WTC11 (cell line): ENCODE measurements around the gene NRG3. TPM values are rescaled to one million over a fixed set of nuclear protein-coding genes. Genes with fewer than 3 reads are reported as not detected.

Experiments
- ATAC-seq: fragments of 200-7000 bp; cut with Tn5 transposase; 2 replicates; pipeline ENCODE4 v1.10.0; 2021; ENCODE audit warnings: mild to moderate bottlenecking, moderate library complexity
- CTCF ChIA-PET: fragments of 300-600 bp; sonication (Branson Sonifier 250); formaldehyde crosslinking; loops from one replicate; lab custom pipeline; 2021; ENCODE audit warnings: antibody characterized with exemption; lab: Charles Lee
- POLR2A ChIA-PET: fragments of 350-600 bp; sonication (Branson Sonifier 250); formaldehyde crosslinking; loops from one replicate; lab custom pipeline; 2021; ENCODE audit warnings: antibody characterized with exemption; lab: Charles Lee
- DNase-seq: peaks from one replicate; pipeline ENCODE4 v3.0.0; 2021; ENCODE audit warnings: low spot score
- H3K27ac Mint-ChIP-seq: 2 replicates; pipeline ENCODE4 v1.8.0; 2021; ENCODE audit warnings: mixed read lengths
- H3K27me3 Mint-ChIP-seq: 2 replicates; pipeline ENCODE4 v1.8.0; 2021; ENCODE audit warnings: low read depth, mild to moderate bottlenecking, moderate library complexity, mixed read lengths
- H3K36me3 Mint-ChIP-seq: 2 replicates; pipeline ENCODE4 v1.8.0; 2021; ENCODE audit warnings: mixed read lengths
- H3K4me1 Mint-ChIP-seq: 2 replicates; pipeline ENCODE4 v1.8.0; 2022; ENCODE audit warnings: mixed read lengths
- H3K4me3 Mint-ChIP-seq: 2 replicates; pipeline ENCODE4 v1.8.0; 2021; ENCODE audit warnings: mild to moderate bottlenecking, moderate library complexity, mixed read lengths
- H3K9me3 Mint-ChIP-seq: 2 replicates; pipeline ENCODE4 v1.8.0; 2021; ENCODE audit warnings: mixed read lengths
- ATF1 ChIP-seq: sonication (generic); formaldehyde crosslinking; IDR thresholded peaks from 2 replicates; pipeline ENCODE4 v1.8.1; 2023; ENCODE audit warnings: mild to moderate bottlenecking, moderate library complexity, missing genetic modification reagents
- CREB1 ChIP-seq: sonication (generic); formaldehyde crosslinking; IDR thresholded peaks from 2 replicates; pipeline ENCODE4 v1.8.0; 2023; ENCODE audit warnings: mild to moderate bottlenecking, missing genetic modification reagents
- FOXJ3 ChIP-seq: sonication (generic); formaldehyde crosslinking; IDR thresholded peaks from 2 replicates; pipeline ENCODE4 v1.9.0; 2021; ENCODE audit warnings: missing genetic modification reagents, mild to moderate bottlenecking, borderline replicate concordance
- FOXK1 ChIP-seq: sonication (generic); formaldehyde crosslinking; IDR thresholded peaks from 2 replicates; pipeline ENCODE4 v1.8.0; 2022; ENCODE audit warnings: mild to moderate bottlenecking, moderate library complexity, missing genetic modification reagents
- GRHL2 ChIP-seq: fragments of 250-450 bp; sonication (Bioruptor Pico); IDR thresholded peaks from 2 replicates; pipeline ENCODE4 v1.8.0; 2022; ENCODE audit warnings: mild to moderate bottlenecking, moderate library complexity; ENCODE audit not compliant: insufficient replicate concordance, severe bottlenecking
- GTF2I ChIP-seq: fragments of 250-450 bp; sonication (Bioruptor Pico); conservative IDR thresholded peaks from 2 replicates; pipeline ENCODE4 v1.4.0; 2021; ENCODE audit warnings: mild to moderate bottlenecking
- HMGA2 ChIP-seq: fragments of 250-450 bp; sonication (Bioruptor Pico); IDR thresholded peaks from 2 replicates; pipeline ENCODE4 v1.4.0; 2021; ENCODE audit warnings: mild to moderate bottlenecking, moderate library complexity
- JUN ChIP-seq: sonication (generic); formaldehyde crosslinking; IDR thresholded peaks from 2 replicates; pipeline ENCODE4 v1.8.0; 2023; ENCODE audit warnings: mild to moderate bottlenecking, missing genetic modification reagents
- MXD4 ChIP-seq: fragments of 250-450 bp; sonication (Bioruptor Pico); IDR thresholded peaks from 2 replicates; pipeline ENCODE4 v1.8.0; 2021; ENCODE audit warnings: mild to moderate bottlenecking, moderate library complexity, borderline replicate concordance
- NFE2L1 ChIP-seq: sonication (generic); formaldehyde crosslinking; IDR thresholded peaks from 2 replicates; pipeline ENCODE4 v1.8.1; 2023; ENCODE audit warnings: missing genetic modification reagents
- SP1 ChIP-seq: sonication (generic); formaldehyde crosslinking; conservative IDR thresholded peaks from 2 replicates; pipeline ENCODE4 v1.8.1; 2022; ENCODE audit warnings: missing genetic modification reagents
- TEAD4 ChIP-seq: sonication (generic); formaldehyde crosslinking; IDR thresholded peaks from 2 replicates; pipeline ENCODE4 v1.8.0; 2022; ENCODE audit warnings: mild to moderate bottlenecking, missing genetic modification reagents
- TP53 ChIP-seq: sonication (generic); formaldehyde crosslinking; IDR thresholded peaks from 2 replicates; pipeline ENCODE4 v1.8.1; 2023; ENCODE audit warnings: mild to moderate bottlenecking, missing genetic modification reagents
- ZNF263 ChIP-seq: sonication (generic); formaldehyde crosslinking; IDR thresholded peaks from 2 replicates; pipeline ENCODE4 v1.8.1; 2022; ENCODE audit warnings: low read depth, mild to moderate bottlenecking, moderate library complexity, missing genetic modification reagents
- ZNF317 ChIP-seq: sonication (generic); formaldehyde crosslinking; IDR thresholded peaks from 2 replicates; pipeline ENCODE4 v1.8.1; 2023; ENCODE audit warnings: low read depth, mild to moderate bottlenecking, moderate library complexity, missing genetic modification reagents, borderline replicate concordance
- ZNF671 ChIP-seq: fragments of 250-450 bp; sonication (Bioruptor Pico); IDR thresholded peaks from 2 replicates; pipeline ENCODE4 v1.8.0; 2021; ENCODE audit warnings: mild to moderate bottlenecking
- total RNA-seq: library from RNA; stranded (reverse); gene quantifications from 3 replicates; pipeline ENCODE4 v1.2.3, GENCODE V29; 2021
- TF ChIP-seq, protein P1 (sequence below): sonication (generic); formaldehyde crosslinking; IDR thresholded peaks from 2 replicates; pipeline ENCODE4 v1.8.0; 2022; ENCODE audit warnings: mild to moderate bottlenecking, missing genetic modification reagents
- TF ChIP-seq, protein P2 (sequence below): sonication (generic); formaldehyde crosslinking; conservative IDR thresholded peaks from 2 replicates; pipeline ENCODE4 v1.8.1; 2023; ENCODE audit warnings: mild to moderate bottlenecking, low read depth, missing genetic modification reagents, moderate library complexity
- TF ChIP-seq, protein P3 (sequence below): sonication (generic); formaldehyde crosslinking; IDR thresholded peaks from 2 replicates; pipeline ENCODE4 v1.8.1; 2023; ENCODE audit warnings: mild to moderate bottlenecking, missing genetic modification reagents, borderline replicate concordance
- TF ChIP-seq, protein P4 (sequence below): fragments of 200-600 bp; IDR thresholded peaks from 2 replicates; pipeline ENCODE4 v1.8.0; 2022; ENCODE audit warnings: antibody characterized with exemption
- TF ChIP-seq, protein P5 (sequence below): sonication (generic); formaldehyde crosslinking; IDR thresholded peaks from 2 replicates; pipeline ENCODE4 v1.8.0; 2023; ENCODE audit warnings: mild to moderate bottlenecking, missing genetic modification reagents
- TF ChIP-seq, protein P6 (sequence below): sonication (generic); formaldehyde crosslinking; conservative IDR thresholded peaks from 2 replicates; pipeline ENCODE4 v1.8.1; 2022; ENCODE audit warnings: mild to moderate bottlenecking, missing genetic modification reagents

NRG3 gene
- total RNA-seq, 1 experiment from 2014 or later = 7.0 TPM

DNA sequence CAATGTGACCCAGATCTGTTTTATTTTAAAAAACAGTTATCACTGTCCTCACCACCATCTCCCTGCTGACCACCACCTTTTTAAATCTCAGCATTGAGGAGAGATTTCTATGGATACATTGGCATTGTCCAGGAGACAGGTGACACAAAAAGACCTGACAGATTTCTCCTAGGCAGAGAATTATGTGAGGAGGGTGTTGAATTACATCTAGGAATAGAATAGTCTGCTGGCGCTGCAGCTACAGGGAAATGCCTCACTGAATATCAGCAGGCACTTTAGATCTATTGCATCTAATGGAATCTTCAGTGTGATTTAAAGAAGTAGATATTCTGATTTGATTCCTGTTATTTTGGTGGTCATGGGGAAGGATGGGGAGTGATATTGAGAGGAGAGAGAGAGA lies 593.5 kb downstream of the NRG3 start (continued):
- TF ChIP-seq, protein P1, sequence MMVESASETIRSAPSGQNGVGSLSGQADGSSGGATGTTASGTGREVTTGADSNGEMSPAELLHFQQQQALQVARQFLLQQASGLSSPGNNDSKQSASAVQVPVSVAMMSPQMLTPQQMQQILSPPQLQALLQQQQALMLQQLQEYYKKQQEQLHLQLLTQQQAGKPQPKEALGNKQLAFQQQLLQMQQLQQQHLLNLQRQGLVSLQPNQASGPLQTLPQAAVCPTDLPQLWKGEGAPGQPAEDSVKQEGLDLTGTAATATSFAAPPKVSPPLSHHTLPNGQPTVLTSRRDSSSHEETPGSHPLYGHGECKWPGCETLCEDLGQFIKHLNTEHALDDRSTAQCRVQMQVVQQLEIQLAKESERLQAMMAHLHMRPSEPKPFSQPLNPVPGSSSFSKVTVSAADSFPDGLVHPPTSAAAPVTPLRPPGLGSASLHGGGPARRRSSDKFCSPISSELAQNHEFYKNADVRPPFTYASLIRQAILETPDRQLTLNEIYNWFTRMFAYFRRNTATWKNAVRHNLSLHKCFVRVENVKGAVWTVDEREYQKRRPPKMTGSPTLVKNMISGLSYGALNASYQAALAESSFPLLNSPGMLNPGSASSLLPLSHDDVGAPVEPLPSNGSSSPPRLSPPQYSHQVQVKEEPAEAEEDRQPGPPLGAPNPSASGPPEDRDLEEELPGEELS (CRISPR knock-in tag) = no peak
- TF ChIP-seq, protein P2, sequence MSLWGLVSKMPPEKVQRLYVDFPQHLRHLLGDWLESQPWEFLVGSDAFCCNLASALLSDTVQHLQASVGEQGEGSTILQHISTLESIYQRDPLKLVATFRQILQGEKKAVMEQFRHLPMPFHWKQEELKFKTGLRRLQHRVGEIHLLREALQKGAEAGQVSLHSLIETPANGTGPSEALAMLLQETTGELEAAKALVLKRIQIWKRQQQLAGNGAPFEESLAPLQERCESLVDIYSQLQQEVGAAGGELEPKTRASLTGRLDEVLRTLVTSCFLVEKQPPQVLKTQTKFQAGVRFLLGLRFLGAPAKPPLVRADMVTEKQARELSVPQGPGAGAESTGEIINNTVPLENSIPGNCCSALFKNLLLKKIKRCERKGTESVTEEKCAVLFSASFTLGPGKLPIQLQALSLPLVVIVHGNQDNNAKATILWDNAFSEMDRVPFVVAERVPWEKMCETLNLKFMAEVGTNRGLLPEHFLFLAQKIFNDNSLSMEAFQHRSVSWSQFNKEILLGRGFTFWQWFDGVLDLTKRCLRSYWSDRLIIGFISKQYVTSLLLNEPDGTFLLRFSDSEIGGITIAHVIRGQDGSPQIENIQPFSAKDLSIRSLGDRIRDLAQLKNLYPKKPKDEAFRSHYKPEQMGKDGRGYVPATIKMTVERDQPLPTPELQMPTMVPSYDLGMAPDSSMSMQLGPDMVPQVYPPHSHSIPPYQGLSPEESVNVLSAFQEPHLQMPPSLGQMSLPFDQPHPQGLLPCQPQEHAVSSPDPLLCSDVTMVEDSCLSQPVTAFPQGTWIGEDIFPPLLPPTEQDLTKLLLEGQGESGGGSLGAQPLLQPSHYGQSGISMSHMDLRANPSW (CRISPR knock-in tag) = no peak
- TF ChIP-seq NFE2L1 (CRISPR knock-in tag) = no peak
- TF ChIP-seq HMGA2 (CRISPR knock-in tag) = no peak

DNA sequence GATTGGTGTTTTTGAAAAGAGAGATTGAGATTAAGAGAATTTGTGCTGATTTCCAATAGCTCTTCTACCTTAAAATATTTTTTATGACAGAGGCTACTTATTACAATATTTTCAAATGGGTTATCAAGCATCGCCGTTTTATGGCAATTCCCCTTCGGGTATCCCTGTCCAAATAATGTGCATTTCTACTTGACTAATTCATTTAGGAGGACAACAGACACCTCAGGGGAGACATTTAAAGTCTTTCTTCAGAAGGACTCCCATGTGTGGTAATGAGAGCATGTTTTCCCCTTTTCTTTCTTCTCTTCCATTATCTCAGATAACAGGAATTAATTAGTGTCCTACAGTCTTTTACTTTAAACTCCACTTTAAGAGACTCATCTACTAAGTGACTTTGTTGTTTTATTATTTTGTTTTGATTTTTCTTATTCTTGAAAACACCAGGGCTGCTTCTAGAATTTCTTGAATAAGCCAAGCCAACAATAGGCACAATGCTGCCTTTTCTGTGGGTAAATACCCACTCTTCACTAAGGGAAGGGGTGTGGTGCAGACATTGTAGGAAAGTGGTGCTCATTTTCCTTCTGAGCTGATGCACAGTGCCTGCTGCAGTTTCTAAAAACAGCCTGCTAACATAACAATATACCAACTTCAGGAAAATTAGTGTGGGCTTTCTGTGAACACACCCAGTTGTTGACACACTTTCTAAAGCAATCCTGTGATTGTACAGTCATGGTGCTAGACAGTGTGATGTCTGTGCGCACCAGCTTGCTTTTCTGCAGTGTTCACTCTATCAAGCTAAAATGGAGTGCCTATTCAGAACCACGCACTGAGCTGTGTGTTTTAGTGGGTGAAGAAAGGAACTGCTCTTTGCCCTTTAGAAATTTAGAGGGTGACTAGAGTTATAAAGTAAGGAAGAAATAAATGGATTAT lies 597.7 kb downstream of the NRG3 start:
- Mint-ChIP-seq H3K36me3 (0 out of 2 replicates have a peak, but pooled peaks cover 4% of the 10 kb centered on the region), H3K4me1 (peaks cover 15% of the 10 kb centered on the region), H3K9me3 (peaks cover 13% of the 10 kb centered on the region), H3K27me3 (no peaks in the 10 kb centered on the region; the same call in 1 of the 2 replicates), H3K27ac (no peak overlapping the region), H3K4me3 (no peak overlapping the region)
- DNase-seq (no peak), ATAC-seq (no peak)
- POLR2A ChIA-PET = interaction anchor here (0.6 kb wide), 1 partner anchor 982 kb away, joined by 3 read pairs; no protein-coding TSS in a partner anchor
- CTCF ChIA-PET = no interaction called here
- TF ChIP-seq, protein P3, sequence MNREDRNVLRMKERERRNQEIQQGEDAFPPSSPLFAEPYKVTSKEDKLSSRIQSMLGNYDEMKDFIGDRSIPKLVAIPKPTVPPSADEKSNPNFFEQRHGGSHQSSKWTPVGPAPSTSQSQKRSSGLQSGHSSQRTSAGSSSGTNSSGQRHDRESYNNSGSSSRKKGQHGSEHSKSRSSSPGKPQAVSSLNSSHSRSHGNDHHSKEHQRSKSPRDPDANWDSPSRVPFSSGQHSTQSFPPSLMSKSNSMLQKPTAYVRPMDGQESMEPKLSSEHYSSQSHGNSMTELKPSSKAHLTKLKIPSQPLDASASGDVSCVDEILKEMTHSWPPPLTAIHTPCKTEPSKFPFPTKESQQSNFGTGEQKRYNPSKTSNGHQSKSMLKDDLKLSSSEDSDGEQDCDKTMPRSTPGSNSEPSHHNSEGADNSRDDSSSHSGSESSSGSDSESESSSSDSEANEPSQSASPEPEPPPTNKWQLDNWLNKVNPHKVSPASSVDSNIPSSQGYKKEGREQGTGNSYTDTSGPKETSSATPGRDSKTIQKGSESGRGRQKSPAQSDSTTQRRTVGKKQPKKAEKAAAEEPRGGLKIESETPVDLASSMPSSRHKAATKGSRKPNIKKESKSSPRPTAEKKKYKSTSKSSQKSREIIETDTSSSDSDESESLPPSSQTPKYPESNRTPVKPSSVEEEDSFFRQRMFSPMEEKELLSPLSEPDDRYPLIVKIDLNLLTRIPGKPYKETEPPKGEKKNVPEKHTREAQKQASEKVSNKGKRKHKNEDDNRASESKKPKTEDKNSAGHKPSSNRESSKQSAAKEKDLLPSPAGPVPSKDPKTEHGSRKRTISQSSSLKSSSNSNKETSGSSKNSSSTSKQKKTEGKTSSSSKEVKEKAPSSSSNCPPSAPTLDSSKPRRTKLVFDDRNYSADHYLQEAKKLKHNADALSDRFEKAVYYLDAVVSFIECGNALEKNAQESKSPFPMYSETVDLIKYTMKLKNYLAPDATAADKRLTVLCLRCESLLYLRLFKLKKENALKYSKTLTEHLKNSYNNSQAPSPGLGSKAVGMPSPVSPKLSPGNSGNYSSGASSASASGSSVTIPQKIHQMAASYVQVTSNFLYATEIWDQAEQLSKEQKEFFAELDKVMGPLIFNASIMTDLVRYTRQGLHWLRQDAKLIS (CRISPR knock-in tag) = no peak
- TF ChIP-seq GRHL2 (CRISPR knock-in tag) (no peak), JUN (CRISPR knock-in tag) (no peak), ZNF317 (CRISPR knock-in tag) (no peak), GTF2I (CRISPR knock-in tag) (no peak), SP1 (CRISPR knock-in tag) (no peak), FOXK1 (CRISPR knock-in tag) (no peak), MXD4 (no peak), TP53 (CRISPR knock-in tag) (no peak), ATF1 (CRISPR knock-in tag) (no peak), TEAD4 (no peak), FOXJ3 (CRISPR knock-in tag) (no peak), ZNF263 (no peak), ZNF671 (no peak), HMGA2 (CRISPR knock-in tag) (no peak), CREB1 (CRISPR knock-in tag) (no peak)
- TF ChIP-seq, protein P4, sequence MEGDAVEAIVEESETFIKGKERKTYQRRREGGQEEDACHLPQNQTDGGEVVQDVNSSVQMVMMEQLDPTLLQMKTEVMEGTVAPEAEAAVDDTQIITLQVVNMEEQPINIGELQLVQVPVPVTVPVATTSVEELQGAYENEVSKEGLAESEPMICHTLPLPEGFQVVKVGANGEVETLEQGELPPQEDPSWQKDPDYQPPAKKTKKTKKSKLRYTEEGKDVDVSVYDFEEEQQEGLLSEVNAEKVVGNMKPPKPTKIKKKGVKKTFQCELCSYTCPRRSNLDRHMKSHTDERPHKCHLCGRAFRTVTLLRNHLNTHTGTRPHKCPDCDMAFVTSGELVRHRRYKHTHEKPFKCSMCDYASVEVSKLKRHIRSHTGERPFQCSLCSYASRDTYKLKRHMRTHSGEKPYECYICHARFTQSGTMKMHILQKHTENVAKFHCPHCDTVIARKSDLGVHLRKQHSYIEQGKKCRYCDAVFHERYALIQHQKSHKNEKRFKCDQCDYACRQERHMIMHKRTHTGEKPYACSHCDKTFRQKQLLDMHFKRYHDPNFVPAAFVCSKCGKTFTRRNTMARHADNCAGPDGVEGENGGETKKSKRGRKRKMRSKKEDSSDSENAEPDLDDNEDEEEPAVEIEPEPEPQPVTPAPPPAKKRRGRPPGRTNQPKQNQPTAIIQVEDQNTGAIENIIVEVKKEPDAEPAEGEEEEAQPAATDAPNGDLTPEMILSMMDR = no peak
- TF ChIP-seq, protein P5, sequence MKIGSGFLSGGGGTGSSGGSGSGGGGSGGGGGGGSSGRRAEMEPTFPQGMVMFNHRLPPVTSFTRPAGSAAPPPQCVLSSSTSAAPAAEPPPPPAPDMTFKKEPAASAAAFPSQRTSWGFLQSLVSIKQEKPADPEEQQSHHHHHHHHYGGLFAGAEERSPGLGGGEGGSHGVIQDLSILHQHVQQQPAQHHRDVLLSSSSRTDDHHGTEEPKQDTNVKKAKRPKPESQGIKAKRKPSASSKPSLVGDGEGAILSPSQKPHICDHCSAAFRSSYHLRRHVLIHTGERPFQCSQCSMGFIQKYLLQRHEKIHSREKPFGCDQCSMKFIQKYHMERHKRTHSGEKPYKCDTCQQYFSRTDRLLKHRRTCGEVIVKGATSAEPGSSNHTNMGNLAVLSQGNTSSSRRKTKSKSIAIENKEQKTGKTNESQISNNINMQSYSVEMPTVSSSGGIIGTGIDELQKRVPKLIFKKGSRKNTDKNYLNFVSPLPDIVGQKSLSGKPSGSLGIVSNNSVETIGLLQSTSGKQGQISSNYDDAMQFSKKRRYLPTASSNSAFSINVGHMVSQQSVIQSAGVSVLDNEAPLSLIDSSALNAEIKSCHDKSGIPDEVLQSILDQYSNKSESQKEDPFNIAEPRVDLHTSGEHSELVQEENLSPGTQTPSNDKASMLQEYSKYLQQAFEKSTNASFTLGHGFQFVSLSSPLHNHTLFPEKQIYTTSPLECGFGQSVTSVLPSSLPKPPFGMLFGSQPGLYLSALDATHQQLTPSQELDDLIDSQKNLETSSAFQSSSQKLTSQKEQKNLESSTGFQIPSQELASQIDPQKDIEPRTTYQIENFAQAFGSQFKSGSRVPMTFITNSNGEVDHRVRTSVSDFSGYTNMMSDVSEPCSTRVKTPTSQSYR (CRISPR knock-in tag) = no peak
- TF ChIP-seq, protein P6, sequence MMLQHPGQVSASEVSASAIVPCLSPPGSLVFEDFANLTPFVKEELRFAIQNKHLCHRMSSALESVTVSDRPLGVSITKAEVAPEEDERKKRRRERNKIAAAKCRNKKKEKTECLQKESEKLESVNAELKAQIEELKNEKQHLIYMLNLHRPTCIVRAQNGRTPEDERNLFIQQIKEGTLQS (CRISPR knock-in tag) = no peak
